Endothelial cell of umbilical vein (primary cell): ENCODE data around the gene C10orf53. TPM values are rescaled to one million over a fixed set of nuclear protein-coding genes. Genes with fewer than 3 reads are reported as not detected.

ENCODE experiments used
- BruUV-seq: library from RNA; stranded (reverse); fragments of 400-500 nt; replicated peaks from 2 replicates; lab custom pipeline; 2021; lab: Mats Ljungman, UMichigan
- CTCF ChIA-PET: fragments of 300-600, 350-600 bp; sonication (Branson Sonifier 250); formaldehyde crosslinking; loops from one replicate; lab custom pipeline; 2021; ENCODE audit warnings: antibody characterized with exemption, inconsistent platforms; lab: Charles Lee
- POLR2A ChIA-PET: fragments of 300-600, 350-600 bp; sonication (Branson Sonifier 250); formaldehyde crosslinking; loops from one replicate; lab custom pipeline; 2021; ENCODE audit warnings: antibody characterized with exemption, inconsistent platforms; lab: Charles Lee
- DNase-seq: peaks from one replicate; pipeline ENCODE4 v3.0.0-alpha.2; 2011; ENCODE audit warnings: low read depth, low spot score
- FAIRE-seq: peaks from 2 replicates; lab custom pipeline; 2011; peaks lifted over from hg19 to GRCh38; lab: Jason Lieb, UNC
- H2AFZ ChIP-seq: 2 replicates; pipeline ENCODE4 v1.6.0; 2012; ENCODE audit warnings: low read depth, low read length, control low read depth, inconsistent platforms
- H3K27ac ChIP-seq: 2 replicates; pipeline ENCODE4 v1.5.1; 2011; ENCODE audit warnings: low read depth, mild to moderate bottlenecking, control low read depth, low read length, moderate library complexity; ENCODE audit not compliant: insufficient read depth
- H3K27me3 ChIP-seq, 2 experiments: 2 replicates each; pipeline versions ENCODE4 v1.6.0 to v1.6.1; 2011; ENCODE audit warnings: low read length in 2 of 2, mixed read lengths in 1 of 2; ENCODE audit not compliant: control insufficient read depth in 2 of 2, insufficient read depth in 2 of 2
- H3K36me3 ChIP-seq, 2 experiments: 2 replicates in 1 of 2; 3 replicates in 1 of 2; pipeline ENCODE4 v1.5.1; 2011; ENCODE audit warnings: low read length in 2 of 2, mild to moderate bottlenecking in 1 of 2, moderate library complexity in 1 of 2; ENCODE audit not compliant: control insufficient read depth in 2 of 2, insufficient read depth in 2 of 2; ENCODE audit errors: extremely low read depth in 1 of 2
- H3K4me1 ChIP-seq: 3 replicates; pipeline ENCODE4 v1.5.1; 2011; ENCODE audit warnings: mild to moderate bottlenecking, low read length; ENCODE audit not compliant: control insufficient read depth, insufficient read depth; ENCODE audit errors: extremely low read depth
- H3K4me2 ChIP-seq: 2 replicates; pipeline ENCODE4 v1.6.1; 2011; ENCODE audit warnings: low read length, control low read depth, mixed read lengths; ENCODE audit not compliant: insufficient read depth
- H3K4me3 ChIP-seq, 3 experiments: fragments of 200-600 bp in 1 of 3; sonication (generic), shearing (Covaris generic) in 1 of 3; replicated peaks in 1 of 3; 2 replicates each; pipeline ENCODE4 v1.5.1; 2011 to 2016; ENCODE audit warnings: control low read depth in 3 of 3, low read length in 3 of 3, mild to moderate bottlenecking in 2 of 3, inconsistent platforms in 1 of 3, low read depth in 1 of 3, moderate library complexity in 1 of 3; ENCODE audit not compliant: insufficient read depth in 1 of 3
- H3K79me2 ChIP-seq: 2 replicates; pipeline ENCODE4 v1.6.0; 2012; ENCODE audit warnings: low read length, inconsistent platforms; ENCODE audit not compliant: control insufficient read depth, insufficient read depth
- H3K9ac ChIP-seq: replicated peaks from 2 replicates; pipeline ENCODE3; 2011; ENCODE audit warnings: low read length, control low read depth; ENCODE audit not compliant: insufficient read depth; ENCODE audit errors: extremely low read depth
- H3K9me1 ChIP-seq: replicated peaks from 3 replicates; pipeline ENCODE4 v1.6.0; 2011; ENCODE audit warnings: mild to moderate bottlenecking, low read length; ENCODE audit not compliant: control insufficient read depth, insufficient read depth; ENCODE audit errors: extremely low read depth
- H3K9me3 ChIP-seq: replicated peaks from 2 replicates; pipeline ENCODE4 v1.5.1; 2012; ENCODE audit warnings: low read length, inconsistent platforms; ENCODE audit not compliant: control insufficient read depth, insufficient read depth
- H4K20me1 ChIP-seq: replicated peaks from 2 replicates; pipeline ENCODE3; 2011; ENCODE audit warnings: mild to moderate bottlenecking, low read length; ENCODE audit not compliant: control insufficient read depth, insufficient read depth; ENCODE audit errors: extremely low read depth
- FOS ChIP-seq: IDR thresholded peaks from 2 replicates; pipeline ENCODE4 v1.6.1; 2011; ENCODE audit warnings: mild to moderate bottlenecking, low read length, moderate library complexity, borderline replicate concordance; ENCODE audit not compliant: insufficient read depth
- MYC ChIP-seq: IDR thresholded peaks from one replicate; pipeline ENCODE4 v1.6.1; 2011; ENCODE audit warnings: mild to moderate bottlenecking, low read depth, low read length
- POLR2AphosphoS5 ChIP-seq: IDR thresholded peaks from 2 replicates; pipeline ENCODE4 v1.6.1; 2012; ENCODE audit warnings: low read depth, mild to moderate bottlenecking, control low read depth, low read length, moderate library complexity; ENCODE audit not compliant: insufficient read depth
- dilution Hi-C: fragments of 300-500 bp; cut with MboI; formaldehyde crosslinking; loops from one replicate; pipeline ENCODE4 v1.15.0; 2019; ENCODE audit warnings: low sequenced_read_pairs; ENCODE audit not compliant: extremely low pct_ligation_motif_present
- intact Hi-C: fragments of 100-400 bp; cut with micrococcal nuclease; formaldehyde crosslinking; loops from one replicate; pipeline ENCODE4 v1.10.0; 2022
- polyA plus RNA-seq, 4 experiments: library from polyadenylated mRNA; depleted of rRNA in 3 of 4; stranded (reverse) in 3 of 4; unstranded in 1 of 4; fragments of >200 nt; gene quantifications; 2 replicates each; pipeline versions ENCODE4 v1.2.1 to v1.2.3, GENCODE V29; 2011 to 2012; ENCODE audit warnings: missing spikeins in 1 of 4
- total RNA-seq: library from RNA; stranded (reverse); gene quantifications from 2 replicates; pipeline ENCODE4 v1.2.3, GENCODE V29; 2021
- TF ChIP-seq, protein P1 (sequence below), 2 donors: IDR thresholded peaks; 1 replicate in 1 of 2; 2 replicates in 1 of 2; pipeline ENCODE4 v1.5.1; 2011; ENCODE audit warnings: low read length in 2 of 2, mild to moderate bottlenecking in 2 of 2, moderate library complexity in 2 of 2, control low read depth in 1 of 2, inconsistent platforms in 1 of 2, low read depth in 1 of 2; ENCODE audit not compliant: insufficient read depth in 1 of 2; ENCODE audit errors: extremely low read depth in 1 of 2
- TF ChIP-seq, protein P2 (sequence below): IDR thresholded peaks from 2 replicates; pipeline ENCODE4 v1.6.1; 2011; ENCODE audit not compliant: insufficient read depth, insufficient read length

Gene C10orf53
- total and polyA plus RNA-seq, 2 donors (not counting 3 experiments of a cell fraction or from before 2014, with no cell fraction given), result not detected

- Histone ChIP-seq H3K9me3 (no peaks in the 10 kb centered on the region), H3K9ac (no peak overlapping the region), H3K9me1 (no peaks in the 10 kb centered on the region), H3K36me3 (no peaks in the 10 kb centered on the region), H2AFZ (no peak overlapping the region), H3K4me3 (no peak overlapping the region), H3K4me1 (no peaks in the 10 kb centered on the region), H3K4me2 (no peak overlapping the region), H4K20me1 (no peaks in the 10 kb centered on the region), H3K79me2 (no peaks in the 10 kb centered on the region), H3K27me3 (peaks cover 0 to 2% of the 10 kb centered on the region in 2 experiments), H3K27ac (no peak overlapping the region)
- no peak for DNase-seq
- TF ChIP-seq POLR2AphosphoS5, result no peak
- TF ChIP-seq MYC, result no peak
- TF ChIP-seq, protein P1, sequence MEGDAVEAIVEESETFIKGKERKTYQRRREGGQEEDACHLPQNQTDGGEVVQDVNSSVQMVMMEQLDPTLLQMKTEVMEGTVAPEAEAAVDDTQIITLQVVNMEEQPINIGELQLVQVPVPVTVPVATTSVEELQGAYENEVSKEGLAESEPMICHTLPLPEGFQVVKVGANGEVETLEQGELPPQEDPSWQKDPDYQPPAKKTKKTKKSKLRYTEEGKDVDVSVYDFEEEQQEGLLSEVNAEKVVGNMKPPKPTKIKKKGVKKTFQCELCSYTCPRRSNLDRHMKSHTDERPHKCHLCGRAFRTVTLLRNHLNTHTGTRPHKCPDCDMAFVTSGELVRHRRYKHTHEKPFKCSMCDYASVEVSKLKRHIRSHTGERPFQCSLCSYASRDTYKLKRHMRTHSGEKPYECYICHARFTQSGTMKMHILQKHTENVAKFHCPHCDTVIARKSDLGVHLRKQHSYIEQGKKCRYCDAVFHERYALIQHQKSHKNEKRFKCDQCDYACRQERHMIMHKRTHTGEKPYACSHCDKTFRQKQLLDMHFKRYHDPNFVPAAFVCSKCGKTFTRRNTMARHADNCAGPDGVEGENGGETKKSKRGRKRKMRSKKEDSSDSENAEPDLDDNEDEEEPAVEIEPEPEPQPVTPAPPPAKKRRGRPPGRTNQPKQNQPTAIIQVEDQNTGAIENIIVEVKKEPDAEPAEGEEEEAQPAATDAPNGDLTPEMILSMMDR (IDR thresholded peaks at IDR 0.05; ENCODE audit: extremely low read depth in 1 of 2, insufficient read depth in 1 of 2, low read depth in 1 of 2, low read length in 2 of 2), result no peak
- TF ChIP-seq FOS, result no peak
- TF ChIP-seq, protein P2, sequence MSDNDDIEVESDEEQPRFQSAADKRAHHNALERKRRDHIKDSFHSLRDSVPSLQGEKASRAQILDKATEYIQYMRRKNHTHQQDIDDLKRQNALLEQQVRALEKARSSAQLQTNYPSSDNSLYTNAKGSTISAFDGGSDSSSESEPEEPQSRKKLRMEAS, result no peak
- FAIRE-seq, result no peak
- no TSS peak for BruUV-seq
- dilution Hi-C loops (no loop called here), intact Hi-C loops (no loop called here)
- ChIA-PET CTCF (no interaction called here), POLR2A (no interaction called here)
Measured at GRCh38 chr10:49649936-49650723, 29.3 kb upstream of the C10orf53 start.
